SK-N-SH (cell line): ENCODE data around the gene MECP2. TPM values are rescaled to one million over a fixed set of nuclear protein-coding genes. Genes with fewer than 3 reads are reported as not detected.

Experiments used
- CTCF ChIA-PET: fragments of 300-600, 350-600 bp; formaldehyde crosslinking; extraction: SDS; loops from one replicate; lab custom pipeline; 2021; lab: Yijun Ruan, JAX
- POLR2A ChIA-PET: fragments of 350-600 bp; sonication (Branson Sonifier 250); formaldehyde crosslinking; extraction: SDS; loops from one replicate; lab custom pipeline; 2020; ENCODE audit warnings: antibody characterized with exemption, inconsistent platforms; lab: Yijun Ruan, JAX
- DNase-seq: peaks from one replicate; pipeline ENCODE4 v3.0.0; 2012
- H2AFZ ChIP-seq: fragments of 200-600 bp; sonication (generic); 2 replicates; pipeline ENCODE4 v1.8.1; 2016; ENCODE audit warnings: antibody characterized with exemption, mild to moderate bottlenecking, low read depth
- H3F3A ChIP-seq: fragments of 200-600 bp; sonication (generic); replicated peaks from 2 replicates; pipeline ENCODE3; 2016; ENCODE audit warnings: antibody characterized with exemption, mild to moderate bottlenecking; ENCODE audit not compliant: insufficient read depth
- H3K27ac ChIP-seq, 2 experiments: fragments of 200-500 bp in 1 of 2; fragments of 200-600 bp in 1 of 2; sonication (Bioruptor generic) in 1 of 2; sonication (generic), shearing (Covaris generic) in 1 of 2; 2 replicates each; pipeline versions ENCODE4 v1.5.1 to v1.6.1; 2014 to 2016; ENCODE audit warnings: low read depth in 2 of 2, inconsistent platforms in 1 of 2, low read length in 1 of 2, mild to moderate bottlenecking in 1 of 2, mixed read lengths in 1 of 2
- H3K27me3 ChIP-seq: fragments of 200-600 bp; sonication (generic), shearing (Covaris generic); 2 replicates; pipeline ENCODE4 v1.6.1; 2016; ENCODE audit warnings: mixed run types; ENCODE audit not compliant: insufficient read depth
- H3K36me3 ChIP-seq, 2 experiments: fragments of 200-500 bp in 1 of 2; fragments of 200-600 bp in 1 of 2; sonication (Bioruptor generic) in 1 of 2; sonication (generic) in 1 of 2; replicated peaks in 1 of 2; 2 replicates each; pipeline versions ENCODE3 to v1.5.1; 2014 to 2016; ENCODE audit warnings: low read length in 1 of 2, mild to moderate bottlenecking in 1 of 2; ENCODE audit not compliant: insufficient read depth in 2 of 2, control insufficient read depth in 1 of 2
- H3K4me1 ChIP-seq, 2 experiments: fragments of 200-500 bp in 1 of 2; fragments of 200-600 bp in 1 of 2; sonication (Bioruptor generic) in 1 of 2; sonication (generic), shearing (Covaris generic) in 1 of 2; 2 replicates each; pipeline versions ENCODE4 v1.5.1 to v1.6.1; 2014 to 2016; ENCODE audit warnings: low read depth in 1 of 2, low read length in 1 of 2, mixed run types in 1 of 2; ENCODE audit not compliant: insufficient read depth in 2 of 2, control insufficient read depth in 1 of 2
- H3K4me2 ChIP-seq: fragments of 200-600 bp; sonication (generic), shearing (Covaris generic); 2 replicates; pipeline ENCODE4 v1.6.1; 2017; ENCODE audit warnings: mixed run types
- H3K4me3 ChIP-seq, 2 experiments: fragments of 200-500 bp in 1 of 2; fragments of 200-600 bp in 1 of 2; sonication (Bioruptor generic) in 1 of 2; sonication (generic), shearing (Covaris generic) in 1 of 2; 2 replicates each; pipeline versions ENCODE4 v1.5.1 to v1.8.1; 2014 to 2016; ENCODE audit warnings: low read depth in 2 of 2, inconsistent platforms in 1 of 2, low read length in 1 of 2, mild to moderate bottlenecking in 1 of 2, mixed read lengths in 1 of 2, moderate library complexity in 1 of 2
- H3K79me2 ChIP-seq: fragments of 200-600 bp; sonication (generic); 2 replicates; pipeline ENCODE4 v1.8.1; 2017; ENCODE audit warnings: mild to moderate bottlenecking; ENCODE audit not compliant: insufficient read depth
- H3K9ac ChIP-seq: fragments of 200-600 bp; sonication (generic); 2 replicates; pipeline ENCODE4 v1.6.1; 2017; ENCODE audit warnings: mixed run types
- H3K9me2 ChIP-seq: fragments of 200-600 bp; sonication (generic); 2 replicates; pipeline ENCODE4 v1.6.1; 2017; ENCODE audit warnings: mixed run types
- H3K9me3 ChIP-seq: fragments of 200-600 bp; sonication (generic); 2 replicates; pipeline ENCODE4 v1.6.1; 2017; ENCODE audit warnings: mixed run types, mild to moderate bottlenecking, moderate library complexity
- H4K20me1 ChIP-seq: fragments of 200-600 bp; sonication (generic); 2 replicates; pipeline ENCODE4 v1.6.1; 2017; ENCODE audit warnings: mild to moderate bottlenecking, mixed run types; ENCODE audit not compliant: insufficient read depth
- EZH2phosphoT487 ChIP-seq: fragments of 200-600 bp; sonication (generic); IDR thresholded peaks from 2 replicates; pipeline ENCODE4 v1.6.1; 2017; ENCODE audit warnings: low read depth, mixed run types, mild to moderate bottlenecking, antibody characterized with exemption, moderate library complexity, borderline replicate concordance
- FOSL2 ChIP-seq: IDR thresholded peaks from 2 replicates; pipeline ENCODE4 v1.4.0; 2012; ENCODE audit warnings: low read depth, mild to moderate bottlenecking, moderate library complexity, borderline replicate concordance
- FOXJ3 ChIP-seq: sonication (generic); formaldehyde crosslinking; IDR thresholded peaks from 2 replicates; pipeline ENCODE4 v1.5.1; 2020; ENCODE audit warnings: mild to moderate bottlenecking, missing genetic modification reagents
- FOXM1 ChIP-seq: IDR thresholded peaks from 2 replicates; pipeline ENCODE4 v1.4.0; 2012; ENCODE audit warnings: low read depth, mild to moderate bottlenecking
- GABPA ChIP-seq: IDR thresholded peaks from 2 replicates; pipeline ENCODE4 v1.4.0; 2012; ENCODE audit warnings: low read depth, mild to moderate bottlenecking
- JUND ChIP-seq: IDR thresholded peaks from 2 replicates; pipeline ENCODE4 v1.4.0; 2012
- NFIC ChIP-seq: IDR thresholded peaks from 2 replicates; pipeline ENCODE4 v1.4.0; 2012; ENCODE audit warnings: borderline replicate concordance
- NRF1 ChIP-seq: IDR thresholded peaks from 2 replicates; pipeline ENCODE4 v1.6.1; 2012; ENCODE audit warnings: low read depth, mild to moderate bottlenecking, low read length
- TAF1 ChIP-seq: IDR thresholded peaks from 2 replicates; pipeline ENCODE4 v1.6.1; 2012; ENCODE audit warnings: low read depth, mild to moderate bottlenecking, low read length, moderate library complexity, borderline replicate concordance
- TEAD4 ChIP-seq: IDR thresholded peaks from 2 replicates; pipeline ENCODE4 v1.4.0; 2012; ENCODE audit warnings: mild to moderate bottlenecking, borderline replicate concordance; ENCODE audit not compliant: insufficient read depth
- YY1 ChIP-seq: IDR thresholded peaks from 2 replicates; pipeline ENCODE4 v1.4.0; 2012; ENCODE audit warnings: low read depth, mild to moderate bottlenecking
- WGBS: methylation state at CpG from one replicate; pipeline ENCODE4 v1.1.6; 2017; ENCODE audit warnings: low lambda C conversion rate; 5-methylcytosine and 5-hydroxymethylcytosine counted together
- polyA plus RNA-seq, 3 experiments: library from polyadenylated mRNA; depleted of rRNA; stranded (reverse); fragments of >200 nt; gene quantifications; 2 replicates each; pipeline ENCODE4 v1.2.3, GENCODE V29; 2012
- TF ChIP-seq, protein P1 (sequence below): IDR thresholded peaks from 2 replicates; pipeline ENCODE4 v1.4.0; 2012; ENCODE audit warnings: low read depth, borderline replicate concordance
- TF ChIP-seq, protein P2 (sequence below): IDR thresholded peaks from 2 replicates; pipeline ENCODE4 v1.4.0; 2012; ENCODE audit warnings: low read depth, borderline replicate concordance
- TF ChIP-seq, protein P3 (sequence below): fragments of 150-350 bp; IDR thresholded peaks from 2 replicates; pipeline ENCODE4 v1.6.1; 2017; ENCODE audit warnings: antibody characterized with exemption, low read length, low read depth, borderline replicate concordance

MECP2 gene
- polyA plus RNA-seq, 1 of the 3 experiments (the other 2 are of a cell fraction): 8.2 TPM

GRCh38 chrX:154116426-154117211 lies 19.1 kb upstream of the MECP2 start (continued):
- TF ChIP-seq, protein P1, sequence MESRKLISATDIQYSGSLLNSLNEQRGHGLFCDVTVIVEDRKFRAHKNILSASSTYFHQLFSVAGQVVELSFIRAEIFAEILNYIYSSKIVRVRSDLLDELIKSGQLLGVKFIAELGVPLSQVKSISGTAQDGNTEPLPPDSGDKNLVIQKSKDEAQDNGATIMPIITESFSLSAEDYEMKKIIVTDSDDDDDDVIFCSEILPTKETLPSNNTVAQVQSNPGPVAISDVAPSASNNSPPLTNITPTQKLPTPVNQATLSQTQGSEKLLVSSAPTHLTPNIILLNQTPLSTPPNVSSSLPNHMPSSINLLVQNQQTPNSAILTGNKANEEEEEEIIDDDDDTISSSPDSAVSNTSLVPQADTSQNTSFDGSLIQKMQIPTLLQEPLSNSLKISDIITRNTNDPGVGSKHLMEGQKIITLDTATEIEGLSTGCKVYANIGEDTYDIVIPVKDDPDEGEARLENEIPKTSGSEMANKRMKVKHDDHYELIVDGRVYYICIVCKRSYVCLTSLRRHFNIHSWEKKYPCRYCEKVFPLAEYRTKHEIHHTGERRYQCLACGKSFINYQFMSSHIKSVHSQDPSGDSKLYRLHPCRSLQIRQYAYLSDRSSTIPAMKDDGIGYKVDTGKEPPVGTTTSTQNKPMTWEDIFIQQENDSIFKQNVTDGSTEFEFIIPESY: no peak
- no peak for TF ChIP-seq EZH2phosphoT487

DNA sequence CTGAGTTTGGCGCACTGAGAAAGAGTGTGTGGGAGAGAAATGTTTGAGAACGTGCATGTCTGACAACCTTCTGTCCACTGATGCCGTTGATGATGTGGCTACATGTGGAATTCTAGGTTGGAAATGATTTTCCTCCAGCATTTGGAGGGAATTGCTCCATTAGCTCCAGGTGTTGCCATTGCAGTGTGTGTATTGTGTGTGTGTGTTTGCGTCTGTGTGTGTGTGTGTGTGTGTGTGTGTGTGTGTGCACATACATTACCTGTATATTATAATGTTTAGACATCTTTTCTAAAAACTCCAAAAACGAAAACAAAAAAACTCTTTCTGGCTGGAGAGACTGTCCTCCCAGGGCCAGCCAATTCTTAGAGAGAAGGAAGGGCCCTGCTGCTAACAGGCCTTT lies 18.2 kb upstream of the MECP2 start:
- Histone ChIP-seq H3K9me2 (no peaks in the 10 kb centered on the region), H3K4me2 (no peak overlapping the region), H2AFZ (no peak overlapping the region), H3K9me3 (no peaks in the 10 kb centered on the region; the same call in 1 of the 2 replicates), H3F3A (no peaks in the 10 kb centered on the region), H3K27ac (no peak overlapping the region), H3K4me3 (no peak overlapping the region), H3K27me3 (peaks cover 24% of the 10 kb centered on the region; the same call in 1 of the 2 replicates), H3K4me1 (peaks cover 0 to 8% of the 10 kb centered on the region in 2 experiments; a peak in 1 of 4 replicates), H3K9ac (no peak overlapping the region), H3K79me2 (no peaks in the 10 kb centered on the region), H3K36me3 (no peaks in the 10 kb centered on the region), H4K20me1 (no peaks in the 10 kb centered on the region)
- ChIA-PET CTCF (no interaction called here), POLR2A (interaction anchor here (1.4 kb wide), 1 partner anchor 18 kb away, joined by 3 read pairs; the partner anchor contains the start of gene MECP2)
- TF ChIP-seq NFIC (no peak), FOSL2 (no peak), TEAD4 (no peak), FOXJ3 (CRISPR knock-in tag) (no peak), TAF1 (no peak), GABPA (no peak), YY1 (no peak), JUND (no peak), FOXM1 (no peak), NRF1 (no peak)
- TF ChIP-seq, protein P2, sequence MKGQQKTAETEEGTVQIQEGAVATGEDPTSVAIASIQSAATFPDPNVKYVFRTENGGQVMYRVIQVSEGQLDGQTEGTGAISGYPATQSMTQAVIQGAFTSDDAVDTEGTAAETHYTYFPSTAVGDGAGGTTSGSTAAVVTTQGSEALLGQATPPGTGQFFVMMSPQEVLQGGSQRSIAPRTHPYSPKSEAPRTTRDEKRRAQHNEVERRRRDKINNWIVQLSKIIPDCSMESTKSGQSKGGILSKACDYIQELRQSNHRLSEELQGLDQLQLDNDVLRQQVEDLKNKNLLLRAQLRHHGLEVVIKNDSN: no peak
- TF ChIP-seq, protein P3, sequence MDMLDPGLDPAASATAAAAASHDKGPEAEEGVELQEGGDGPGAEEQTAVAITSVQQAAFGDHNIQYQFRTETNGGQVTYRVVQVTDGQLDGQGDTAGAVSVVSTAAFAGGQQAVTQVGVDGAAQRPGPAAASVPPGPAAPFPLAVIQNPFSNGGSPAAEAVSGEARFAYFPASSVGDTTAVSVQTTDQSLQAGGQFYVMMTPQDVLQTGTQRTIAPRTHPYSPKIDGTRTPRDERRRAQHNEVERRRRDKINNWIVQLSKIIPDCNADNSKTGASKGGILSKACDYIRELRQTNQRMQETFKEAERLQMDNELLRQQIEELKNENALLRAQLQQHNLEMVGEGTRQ: no peak
- 39% methylated on average over 5 of the region's 5 CpGs for WGBS
- no peak for DNase-seq
